ENCODE results near the gene ADCY2.

The ADCY2 gene

DNA sequence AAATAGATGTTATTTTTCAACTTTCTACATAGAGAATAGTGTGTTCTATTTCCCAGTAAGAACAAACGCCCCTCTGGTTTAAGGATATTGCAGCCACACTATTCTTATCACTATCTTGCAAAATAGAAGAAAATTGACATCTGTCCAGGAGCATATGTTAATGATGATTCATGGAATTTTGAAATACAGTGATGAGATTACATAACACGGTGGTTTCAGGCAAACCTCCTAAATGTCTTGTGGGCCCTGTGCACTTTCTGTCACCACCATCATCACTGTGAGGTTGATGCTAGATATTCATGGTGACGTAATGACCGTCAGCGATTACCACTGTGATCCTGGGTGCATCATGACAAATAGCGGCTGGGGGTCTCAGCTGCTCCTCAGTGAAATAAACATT is 406.9 kb downstream of the ADCY2 start:
- TF ChIP-seq, protein P1, sequence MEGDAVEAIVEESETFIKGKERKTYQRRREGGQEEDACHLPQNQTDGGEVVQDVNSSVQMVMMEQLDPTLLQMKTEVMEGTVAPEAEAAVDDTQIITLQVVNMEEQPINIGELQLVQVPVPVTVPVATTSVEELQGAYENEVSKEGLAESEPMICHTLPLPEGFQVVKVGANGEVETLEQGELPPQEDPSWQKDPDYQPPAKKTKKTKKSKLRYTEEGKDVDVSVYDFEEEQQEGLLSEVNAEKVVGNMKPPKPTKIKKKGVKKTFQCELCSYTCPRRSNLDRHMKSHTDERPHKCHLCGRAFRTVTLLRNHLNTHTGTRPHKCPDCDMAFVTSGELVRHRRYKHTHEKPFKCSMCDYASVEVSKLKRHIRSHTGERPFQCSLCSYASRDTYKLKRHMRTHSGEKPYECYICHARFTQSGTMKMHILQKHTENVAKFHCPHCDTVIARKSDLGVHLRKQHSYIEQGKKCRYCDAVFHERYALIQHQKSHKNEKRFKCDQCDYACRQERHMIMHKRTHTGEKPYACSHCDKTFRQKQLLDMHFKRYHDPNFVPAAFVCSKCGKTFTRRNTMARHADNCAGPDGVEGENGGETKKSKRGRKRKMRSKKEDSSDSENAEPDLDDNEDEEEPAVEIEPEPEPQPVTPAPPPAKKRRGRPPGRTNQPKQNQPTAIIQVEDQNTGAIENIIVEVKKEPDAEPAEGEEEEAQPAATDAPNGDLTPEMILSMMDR (IDR thresholded peaks at IDR 0.05; ENCODE audit: insufficient read depth, missing control alignments), result no peak
- DNase-seq (ENCODE audit: insufficient read length, low spot score), result no peak

DNA sequence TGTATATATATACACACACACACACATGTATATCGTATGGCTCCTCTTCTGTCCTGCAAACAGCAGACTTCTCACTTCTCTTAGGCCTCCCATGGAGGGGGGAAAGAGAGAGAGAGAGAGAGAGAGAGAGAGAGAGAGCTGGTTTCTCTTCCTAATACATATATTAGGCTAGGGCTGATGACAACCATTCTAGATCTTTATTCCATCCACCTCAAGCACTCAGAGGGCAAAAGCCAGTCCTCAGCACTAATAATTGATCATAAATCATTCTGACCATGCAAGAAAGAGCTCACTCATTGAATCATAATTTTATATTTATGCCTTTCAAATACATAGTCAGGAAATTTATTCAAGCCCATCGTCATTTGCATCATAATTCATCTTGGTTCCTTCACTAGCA is 408.0 kb downstream of the ADCY2 start:
- FAIRE-seq, result no peak
- TF ChIP-seq, protein P1 (IDR thresholded peaks at IDR 0.05; ENCODE audit: insufficient read depth, missing control alignments), result no peak
- no peak for DNase-seq (ENCODE audit: insufficient read length, low spot score)

More for the DNA sequence above, 406.9 kb downstream of the ADCY2 start:
- FAIRE-seq, result no peak

DNA sequence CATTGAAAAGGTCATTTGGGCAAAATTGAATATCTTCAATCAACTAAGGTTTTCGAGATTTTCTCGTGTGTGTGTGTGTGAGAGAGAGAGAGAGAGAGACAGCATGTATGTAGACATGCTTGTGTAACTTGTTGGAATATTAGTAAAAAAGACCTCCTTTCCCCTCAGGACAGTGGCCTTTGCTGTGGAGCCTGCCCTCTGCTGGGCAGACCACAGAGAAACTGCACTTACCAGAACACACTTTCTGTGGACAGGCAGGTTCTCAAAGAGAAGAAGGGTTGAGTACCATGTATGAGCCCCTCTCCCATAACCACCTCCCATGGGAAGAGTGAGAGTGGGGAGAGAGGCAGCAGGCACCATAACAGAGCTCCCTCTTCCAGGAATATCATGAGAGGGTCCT is 409.4 kb downstream of the ADCY2 start:
- no peak for DNase-seq (ENCODE audit: insufficient read length, low spot score)
- TF ChIP-seq, protein P1 (IDR thresholded peaks at IDR 0.05; ENCODE audit: insufficient read depth, missing control alignments), result no peak

DNA sequence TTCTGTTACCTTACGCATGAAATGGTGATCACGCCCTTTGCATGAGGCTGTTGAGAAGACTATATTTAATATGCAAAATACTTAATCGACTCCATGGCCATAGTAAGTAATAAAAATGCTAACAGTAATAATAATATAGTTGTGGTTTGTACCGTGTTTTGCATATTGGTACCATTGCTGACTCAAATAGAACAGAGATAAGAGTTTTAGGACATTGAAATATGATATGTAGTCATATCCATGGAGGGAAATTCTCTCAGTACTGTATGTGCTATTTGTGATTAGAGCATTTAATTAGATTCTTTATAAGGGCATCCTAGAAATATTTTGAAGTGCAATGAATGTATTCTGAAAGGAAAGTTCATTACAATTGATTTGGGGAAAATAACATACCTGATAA is 413.1 kb downstream of the ADCY2 start:
- DNase-seq (ENCODE audit: insufficient read length, low spot score) (no peak), FAIRE-seq (no peak)
- TF ChIP-seq, protein P1 (IDR thresholded peaks at IDR 0.05; ENCODE audit: insufficient read depth, missing control alignments), result no peak

More for the DNA sequence above, 409.4 kb downstream of the ADCY2 start:
- no peak for FAIRE-seq

DNA sequence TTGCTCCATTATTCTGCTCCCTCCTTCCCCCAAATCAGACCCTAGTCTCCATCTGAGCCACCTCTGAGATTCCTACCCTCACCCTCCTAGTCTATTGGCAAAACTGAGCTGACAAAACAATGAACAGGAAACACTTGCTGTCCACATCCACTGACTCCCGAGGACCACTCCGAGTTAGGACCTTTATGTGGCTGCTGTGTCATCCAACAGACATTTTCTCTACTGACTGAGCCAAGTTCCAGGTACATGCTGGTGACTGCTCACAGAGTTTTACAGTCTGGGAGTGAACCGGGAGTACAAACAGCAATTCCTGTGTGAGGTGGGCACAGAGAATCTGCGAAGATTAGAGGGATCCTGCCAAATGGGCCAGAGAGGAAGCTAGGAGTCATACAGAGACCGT is 415.8 kb downstream of the ADCY2 start:
- DNase-seq (ENCODE audit: insufficient read length, low spot score) (no peak), FAIRE-seq (no peak)
- TF ChIP-seq, protein P1 (IDR thresholded peaks at IDR 0.05; ENCODE audit: insufficient read depth, missing control alignments), result no peak

DNA sequence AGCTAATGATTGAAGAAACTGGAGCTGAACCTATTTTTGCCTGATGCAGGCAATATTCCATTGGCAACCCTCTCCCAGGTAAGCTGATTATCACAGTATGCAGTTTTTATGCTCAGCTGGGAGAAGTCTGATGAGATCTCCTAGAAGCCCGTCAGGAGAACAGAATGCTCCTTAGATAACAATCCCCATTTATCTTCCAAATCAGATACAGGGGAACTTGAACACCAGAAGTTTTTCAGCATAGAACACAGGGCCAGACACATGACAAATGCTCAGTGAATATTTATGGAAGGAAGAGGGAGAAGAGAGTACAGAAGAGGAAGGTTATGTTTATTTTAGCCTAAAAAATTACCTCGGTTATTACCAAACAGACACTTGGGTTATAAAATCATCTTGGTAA is 417.1 kb downstream of the ADCY2 start:
- no peak for DNase-seq (ENCODE audit: insufficient read length, low spot score)
- FAIRE-seq, result no peak
- TF ChIP-seq, protein P1 (IDR thresholded peaks at IDR 0.05; ENCODE audit: insufficient read depth, missing control alignments), result no peak

DNA sequence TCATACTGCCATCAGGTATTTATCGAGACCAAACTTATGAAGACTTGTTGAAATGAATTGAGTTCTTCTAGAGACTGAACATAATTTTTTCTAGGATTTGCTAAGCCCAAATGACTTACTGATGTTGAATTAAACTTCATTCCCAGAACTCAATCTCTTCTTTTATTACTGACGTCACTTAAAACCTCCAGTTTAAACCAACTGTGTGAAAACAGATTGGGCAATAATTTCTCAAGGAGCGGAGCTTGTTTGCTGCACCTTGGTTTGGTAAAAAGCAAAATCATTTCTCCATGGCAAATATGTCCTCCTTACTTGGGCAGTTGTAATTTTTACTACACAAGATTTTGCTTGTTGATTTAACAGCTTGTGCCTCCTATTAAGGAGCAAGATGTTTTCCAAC is 417.6 kb downstream of the ADCY2 start:
- TF ChIP-seq, protein P1 (IDR thresholded peaks at IDR 0.05; ENCODE audit: insufficient read depth, missing control alignments), result no peak
- FAIRE-seq (no peak), DNase-seq (ENCODE audit: insufficient read length, low spot score) (no peak)
